HG03457 (cell line): ENCODE measurements around the gene PTPRJ.

Experiments used
- ATAC-seq: cut with Tn5 transposase; IDR thresholded peaks from one replicate; pipeline ENCODE4 v1.9.1; 2021; ENCODE audit warnings: moderate number of reproducible peaks; ENCODE audit not compliant: unreplicated experiment

The PTPRJ gene

GRCh38 chr11:47967577-47968525 is 12.5 kb upstream of the PTPRJ start:
- no peak for ATAC-seq

GRCh38 chr11:47969401-47969800 is 11.0 kb upstream of the PTPRJ start:
- ATAC-seq: no peak

DNA sequence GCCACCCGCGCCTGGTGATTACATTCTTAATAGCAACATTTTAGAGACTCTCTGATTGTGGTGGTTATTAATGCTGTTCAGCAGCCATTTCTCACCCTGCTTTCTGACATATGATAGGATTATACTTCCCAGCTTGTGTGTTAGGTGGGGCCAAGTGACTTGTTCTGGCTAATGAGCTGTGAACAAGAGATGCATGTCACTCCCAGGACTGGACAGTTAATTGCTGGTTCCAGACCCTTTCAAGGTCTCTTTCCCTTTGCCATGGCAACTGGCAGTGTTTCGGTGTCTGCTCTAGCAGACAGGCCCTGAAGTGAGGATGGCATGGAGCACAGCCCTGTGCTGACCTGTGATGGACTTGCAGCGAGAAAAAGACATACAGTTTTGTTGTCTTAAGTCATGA is 8.9 kb upstream of the PTPRJ start:
- ATAC-seq: no peak

GRCh38 chr11:47973173-47973572 is 7.2 kb upstream of the PTPRJ start:
- no peak for ATAC-seq

- ATAC-seq: no peak
Observed at GRCh38 chr11:47976931-47977330, 3.4 kb upstream of the PTPRJ start.

DNA sequence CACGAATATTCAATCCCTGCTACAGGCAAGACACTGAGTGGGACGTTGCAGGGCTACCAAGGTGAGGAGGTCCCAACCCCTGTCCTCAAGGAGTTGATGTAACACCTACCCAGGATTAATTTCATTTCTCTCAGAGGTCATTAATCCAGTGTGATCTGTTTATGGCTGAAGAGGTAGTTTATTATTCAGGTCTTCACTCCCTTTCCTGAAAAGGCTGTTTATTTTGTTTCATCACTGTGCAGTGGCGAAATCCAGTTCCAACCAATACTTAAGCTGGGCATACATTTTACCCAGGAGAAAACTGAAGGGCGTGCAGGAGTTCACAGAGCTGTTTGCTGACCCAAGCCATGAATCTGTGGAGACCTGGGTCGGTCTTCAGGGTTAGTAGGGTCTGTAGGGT is 2.7 kb upstream of the PTPRJ start:
- ATAC-seq: no peak

DNA sequence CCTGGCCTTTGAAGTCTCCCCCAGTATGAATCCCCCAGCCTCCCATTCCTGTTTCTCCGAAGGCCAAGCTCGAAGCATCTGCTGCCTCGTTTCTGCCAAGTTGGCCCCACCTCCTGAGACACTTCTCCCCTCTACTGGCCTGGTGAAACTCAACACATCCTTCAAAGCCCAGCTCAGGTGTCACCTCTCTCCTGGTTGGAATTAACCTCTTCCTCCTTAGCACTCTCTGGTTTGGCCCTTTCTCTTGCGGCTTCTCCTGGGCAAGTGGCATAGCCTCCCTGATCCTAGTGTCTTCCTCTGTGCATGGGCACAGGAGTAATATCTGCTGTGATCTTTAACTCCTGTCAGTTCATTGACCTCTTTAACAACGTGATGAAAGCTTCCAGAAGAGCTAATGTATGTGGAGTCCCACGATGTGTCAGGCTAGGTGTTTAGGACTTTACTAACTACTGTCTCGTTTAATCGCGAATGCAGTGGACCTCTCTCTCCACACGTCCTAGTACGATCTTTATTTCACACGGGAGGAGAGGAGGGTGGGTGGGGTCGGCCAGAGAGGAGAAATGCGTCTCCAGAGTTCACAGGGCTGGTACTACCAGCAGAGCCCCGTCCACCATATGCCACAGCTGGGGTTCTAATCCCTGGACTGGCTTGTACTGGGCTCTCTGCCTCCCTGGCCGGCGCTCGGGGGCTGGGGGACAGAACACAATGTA is 826 bp upstream of the PTPRJ start:
- no peak for ATAC-seq

DNA sequence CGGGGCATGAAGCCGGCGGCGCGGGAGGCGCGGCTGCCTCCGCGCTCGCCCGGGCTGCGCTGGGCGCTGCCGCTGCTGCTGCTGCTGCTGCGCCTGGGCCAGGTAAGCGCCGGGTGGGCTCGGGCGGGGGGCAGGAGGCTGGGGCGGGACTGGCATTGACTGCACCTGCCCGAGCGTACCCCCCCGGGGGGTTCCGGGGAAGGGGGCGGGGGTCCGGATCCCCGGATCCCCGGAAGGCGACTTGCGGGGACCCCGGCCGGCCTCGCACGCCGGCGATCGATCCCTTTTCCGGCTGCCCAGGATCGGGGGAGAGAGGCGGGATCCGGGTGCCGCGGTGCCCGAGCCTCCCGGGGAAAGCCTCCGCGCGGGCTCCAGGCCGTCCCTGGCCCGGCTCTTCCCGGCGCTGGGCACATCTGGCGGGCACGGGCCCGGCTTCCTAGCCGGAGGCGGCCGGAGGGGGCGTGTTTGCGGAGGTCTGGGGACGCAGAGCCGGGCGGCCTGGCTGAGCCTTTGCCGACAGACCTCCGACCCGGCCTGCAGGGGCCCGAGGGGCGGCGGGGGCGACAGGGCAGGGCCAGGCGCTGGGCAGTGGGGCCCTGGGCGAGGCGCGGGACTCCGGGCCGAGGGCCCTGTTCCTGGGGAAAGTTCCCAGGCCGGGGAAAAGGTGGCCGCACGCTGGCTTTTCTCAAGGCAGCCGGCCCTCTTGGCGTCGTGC is 705 bp downstream of the PTPRJ start:
- ATAC-seq: peak; percentile 48

DNA sequence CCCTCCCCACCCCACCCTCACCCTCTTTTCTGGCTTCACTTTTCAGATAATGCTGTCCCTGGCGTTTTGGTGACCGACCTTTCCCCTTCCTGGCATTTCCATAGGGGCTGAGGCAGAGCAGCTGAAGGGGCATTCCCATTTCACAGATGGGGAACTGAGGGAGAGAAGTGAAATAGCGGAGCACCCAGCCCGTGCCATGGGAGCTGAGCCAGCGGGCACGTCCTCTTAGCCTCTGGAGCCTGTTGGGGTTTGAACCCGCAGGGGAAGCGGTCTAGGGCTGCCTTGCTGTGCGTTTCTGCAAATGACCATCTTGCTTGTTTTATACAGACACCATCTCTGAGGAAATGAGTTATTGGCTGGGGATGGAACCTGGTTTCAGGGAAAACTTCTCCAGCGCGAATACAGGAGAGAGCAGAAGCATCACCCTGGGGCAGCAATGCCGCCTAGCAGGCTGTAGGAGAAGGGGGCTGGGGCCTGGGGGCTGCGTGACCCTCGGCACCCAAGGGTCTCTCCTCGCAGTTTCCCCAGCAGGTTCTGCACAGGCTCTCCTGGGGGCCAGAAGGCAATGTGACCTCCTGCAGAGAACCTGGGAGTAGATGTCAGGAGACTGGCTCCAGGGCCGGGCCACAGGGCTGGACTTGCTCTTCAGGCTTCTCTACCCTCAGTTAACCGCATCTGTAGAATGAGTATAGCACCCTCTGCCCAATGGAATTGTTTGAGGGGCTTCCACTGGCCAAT is 1.5 kb downstream of the PTPRJ start:
- ATAC-seq: no peak

DNA sequence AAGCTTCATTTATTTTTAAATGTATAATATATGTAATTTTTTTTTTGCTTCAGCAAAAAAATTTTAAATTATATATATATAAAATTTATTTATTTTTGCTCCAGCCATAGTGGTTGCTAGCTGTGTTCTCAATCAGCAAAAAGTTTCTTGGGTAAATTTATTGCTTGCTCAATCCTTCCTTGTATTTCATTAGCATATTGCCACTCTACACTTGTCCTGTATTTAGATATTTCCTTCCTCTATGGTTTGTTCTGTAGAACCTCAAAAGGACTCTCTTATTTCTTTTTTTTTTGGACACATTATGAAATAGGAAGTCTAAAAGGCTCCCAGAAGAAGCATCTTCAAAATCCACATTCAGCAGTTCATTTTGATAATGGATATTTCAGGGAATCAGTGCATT is 2.3 kb downstream of the PTPRJ start:
- no peak for ATAC-seq

- ATAC-seq: no peak
Observed at GRCh38 chr11:47983464-47984397, 3.4 kb downstream of the PTPRJ start.

- no peak for ATAC-seq
Observed at GRCh38 chr11:47986219-47986618, 5.9 kb downstream of the PTPRJ start.

- no peak for ATAC-seq
Observed at GRCh38 chr11:47986742-47987141, 6.4 kb downstream of the PTPRJ start.

DNA sequence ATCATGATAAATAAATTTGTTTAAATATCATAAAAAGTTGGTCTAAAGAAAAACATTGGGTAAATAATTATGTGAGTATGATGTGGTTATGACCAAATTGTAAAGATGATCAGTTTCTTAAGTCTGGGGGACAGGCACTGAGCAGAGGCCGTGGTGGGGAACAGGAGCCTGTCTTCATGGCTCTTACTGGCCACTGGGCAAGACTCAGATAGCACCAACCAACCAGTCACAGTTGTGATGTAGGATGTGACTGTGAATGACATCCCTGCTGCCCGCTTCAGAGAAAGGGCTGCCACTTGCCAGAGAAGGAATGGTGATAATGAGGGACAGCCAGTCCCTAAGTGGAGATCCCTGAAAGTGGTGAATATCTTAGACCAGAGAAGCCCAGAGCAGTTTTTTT is 7.0 kb downstream of the PTPRJ start:
- ATAC-seq: no peak

GRCh38 chr11:47987781-47988180 is 7.4 kb downstream of the PTPRJ start:
- ATAC-seq: no peak

- ATAC-seq: no peak
Observed at GRCh38 chr11:47989779-47990178, 9.4 kb downstream of the PTPRJ start.

DNA sequence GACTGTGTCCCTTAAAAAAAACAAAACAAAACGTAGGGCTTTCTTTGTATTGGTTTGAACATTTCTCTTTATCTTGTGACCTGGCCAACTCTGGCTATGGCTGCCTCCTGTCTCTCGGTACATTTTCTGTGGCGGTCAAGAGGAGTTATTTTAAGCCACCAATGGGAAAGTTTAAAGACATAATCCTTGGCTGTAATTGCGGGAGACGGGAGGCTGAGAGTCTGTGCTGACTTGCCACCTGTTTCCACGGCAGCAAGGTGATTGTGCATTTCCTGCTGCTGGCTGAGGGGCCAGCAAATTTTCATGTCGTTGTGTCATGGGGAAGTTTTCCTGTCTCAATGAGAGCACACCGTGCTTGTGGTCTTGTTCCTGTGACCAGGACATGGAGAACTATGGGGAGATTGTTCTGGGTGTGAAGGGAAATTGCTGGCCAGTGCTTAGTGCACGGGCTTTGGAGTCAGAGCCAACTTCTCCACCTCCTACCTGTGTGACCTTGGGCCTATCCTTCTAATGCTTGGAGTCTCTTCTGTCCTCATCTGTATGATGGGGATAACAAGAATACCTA is 11.0 kb downstream of the PTPRJ start:
- ATAC-seq: no peak

DNA sequence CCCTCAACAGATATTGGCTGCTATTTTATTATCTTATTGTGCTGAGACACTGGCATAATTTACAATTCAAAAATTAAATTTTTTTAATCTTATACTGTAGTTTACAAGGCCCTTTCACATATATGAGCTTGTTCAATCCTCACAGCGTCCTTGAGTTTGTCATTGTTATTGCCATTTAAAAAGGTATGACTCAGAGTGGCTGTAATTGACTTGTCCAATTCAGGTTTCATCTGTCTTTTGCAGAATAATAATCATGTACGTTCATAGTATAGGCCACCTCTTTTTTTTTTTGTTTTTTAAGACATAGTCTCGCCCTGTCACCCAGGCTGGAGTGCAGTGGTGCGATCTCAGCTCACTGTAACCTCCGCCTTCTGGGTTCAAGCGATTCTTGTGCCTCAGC is 11.5 kb downstream of the PTPRJ start:
- no peak for ATAC-seq
